ENCODE data around the gene SLC7A10. TPM values are rescaled to one million over a fixed set of nuclear protein-coding genes. Genes with fewer than 3 reads are reported as not detected.

The SLC7A10 gene
- not detected for total RNA-seq (ENCODE audit: unreplicated experiment)
- long read RNA-seq: 0 reads

- DNase-seq: no peak
- peak within 1 kb of the TSS; percentile 57 for H3K4me3 Mint-ChIP-seq (ENCODE audit: unreplicated experiment)
- no peak for TF ChIP-seq CTCF (IDR thresholded peaks at IDR 0.05; ENCODE audit: partially characterized antibody, unreplicated experiment)
- no peak within 1 kb of the TSS for H3K27ac Mint-ChIP-seq (ENCODE audit: unreplicated experiment)
- H3K4me1 Mint-ChIP-seq (ENCODE audit: low read depth, unreplicated experiment): peaks cover 2% of the 10 kb centered on the region
- H3K36me3 Mint-ChIP-seq (ENCODE audit: unreplicated experiment): peaks cover 24% of the 10 kb centered on the region
- H3K9me3 Mint-ChIP-seq (ENCODE audit: unreplicated experiment): peaks cover 12% of the 10 kb centered on the region
- H3K27me3 Mint-ChIP-seq (ENCODE audit: unreplicated experiment): peaks cover 21% of the 10 kb centered on the region
These were observed at the start of gene SLC7A10 for GRCh38 chr19:33225458-33225926. Gene SLC7A10, minus strand, starts transcription at chr19:33225850. Its CDS starts 147 bp downstream, at chr19:33225703.

- DNase-seq: no peak
- Mint-ChIP-seq H3K36me3 (ENCODE audit: unreplicated experiment) (no peaks in the 10 kb centered on the region), H3K27me3 (ENCODE audit: unreplicated experiment) (peaks cover 11% of the 10 kb centered on the region), H3K4me3 (ENCODE audit: unreplicated experiment) (no peak overlapping the region), H3K4me1 (ENCODE audit: low read depth, unreplicated experiment) (peaks cover 12% of the 10 kb centered on the region), H3K9me3 (ENCODE audit: unreplicated experiment) (peaks cover 7% of the 10 kb centered on the region), H3K27ac (ENCODE audit: unreplicated experiment) (no peak overlapping the region)
- no peak for TF ChIP-seq CTCF (IDR thresholded peaks at IDR 0.05; ENCODE audit: partially characterized antibody, unreplicated experiment)
These were observed 49.3 kb upstream of the SLC7A10 start for GRCh38 chr19:33274663-33275558.

GRCh38 chr19:33273881-33274662 is 48.4 kb upstream of the SLC7A10 start:
- peak; percentile 42 for DNase-seq
- TF ChIP-seq CTCF (IDR thresholded peaks at IDR 0.05; ENCODE audit: partially characterized antibody, unreplicated experiment): no peak
- peaks cover 12% of the 10 kb centered on the region for H3K4me1 Mint-ChIP-seq (ENCODE audit: low read depth, unreplicated experiment)
- H3K36me3 Mint-ChIP-seq (ENCODE audit: unreplicated experiment): no peaks in the 10 kb centered on the region
- peaks cover 7% of the 10 kb centered on the region for H3K9me3 Mint-ChIP-seq (ENCODE audit: unreplicated experiment)
- peaks cover 11% of the 10 kb centered on the region for H3K27me3 Mint-ChIP-seq (ENCODE audit: unreplicated experiment)
- peak overlapping the region; percentile 68 for H3K27ac Mint-ChIP-seq (ENCODE audit: unreplicated experiment)
- H3K4me3 Mint-ChIP-seq (ENCODE audit: unreplicated experiment): peak overlapping the region; percentile 34

GRCh38 chr19:33273065-33273736 is 47.6 kb upstream of the SLC7A10 start:
- H3K36me3 Mint-ChIP-seq (ENCODE audit: unreplicated experiment): no peaks in the 10 kb centered on the region
- H3K4me1 Mint-ChIP-seq (ENCODE audit: low read depth, unreplicated experiment): peaks cover 11% of the 10 kb centered on the region
- DNase-seq: no peak
- TF ChIP-seq CTCF (IDR thresholded peaks at IDR 0.05; ENCODE audit: partially characterized antibody, unreplicated experiment): no peak
- peaks cover 11% of the 10 kb centered on the region for H3K27me3 Mint-ChIP-seq (ENCODE audit: unreplicated experiment)
- peaks cover 6% of the 10 kb centered on the region for H3K9me3 Mint-ChIP-seq (ENCODE audit: unreplicated experiment)
- no peak overlapping the region for H3K27ac Mint-ChIP-seq (ENCODE audit: unreplicated experiment)
- H3K4me3 Mint-ChIP-seq (ENCODE audit: unreplicated experiment): no peak overlapping the region
